IMR-90 (cell line): ENCODE data around the gene BRD1. TPM values are rescaled to one million over a fixed set of nuclear protein-coding genes. Genes with fewer than 3 reads are reported as not detected.

Experiments used
- ATAC-seq: fragments of 200-7000 bp; cut with Tn5 transposase; 2 replicates; pipeline ENCODE4 v1.9.1; 2020; ENCODE audit warnings: low read depth, mild to moderate bottlenecking, moderate library complexity
- BruUV-seq: library from RNA; stranded (reverse); fragments of 400-500 nt; replicated peaks from 2 replicates; lab custom pipeline; 2021; lab: Mats Ljungman, UMichigan
- CTCF ChIA-PET: fragments of 300-600 bp; formaldehyde crosslinking; extraction: SDS; loops from one replicate; lab custom pipeline; 2021; ENCODE audit warnings: antibody characterized with exemption; lab: Yijun Ruan, JAX
- POLR2A ChIA-PET: fragments of 300-600 bp; sonication (Branson Sonifier 250); formaldehyde crosslinking; loops from one replicate; lab custom pipeline; 2022; ENCODE audit warnings: antibody characterized with exemption; ENCODE audit not compliant: unreplicated experiment; lab: Charles Lee
- DNase-seq: peaks from one replicate; pipeline ENCODE4 v3.0.0; 2013
- H2AFZ ChIP-seq: replicated peaks from 2 replicates; pipeline ENCODE3; 2013; ENCODE audit warnings: low read length, mild to moderate bottlenecking; ENCODE audit not compliant: poor library complexity
- H2AK5ac ChIP-seq: 2 replicates; pipeline ENCODE4 v1.6.1; 2013; ENCODE audit warnings: low read depth, low read length, inconsistent platforms
- H2AK9ac ChIP-seq: replicated peaks from 2 replicates; pipeline ENCODE3; 2013; ENCODE audit warnings: mild to moderate bottlenecking, low read depth, low read length, moderate library complexity; ENCODE audit not compliant: poor library complexity
- H2BK120ac ChIP-seq: 2 replicates; pipeline ENCODE4 v1.6.1; 2013; ENCODE audit warnings: low read depth, low read length, inconsistent platforms
- H2BK15ac ChIP-seq: 3 replicates; pipeline ENCODE4 v1.6.1; 2013; ENCODE audit warnings: low read depth, low read length, inconsistent platforms
- H2BK20ac ChIP-seq: 2 replicates; pipeline ENCODE4 v1.6.1; 2013; ENCODE audit warnings: low read depth, mild to moderate bottlenecking, inconsistent platforms, low read length, moderate library complexity
- H2BK5ac ChIP-seq: 2 replicates; pipeline ENCODE4 v1.6.1; 2013; ENCODE audit warnings: mild to moderate bottlenecking, low read depth, low read length, inconsistent platforms; ENCODE audit not compliant: poor library complexity, severe bottlenecking
- H3K14ac ChIP-seq: replicated peaks from 2 replicates; pipeline ENCODE4 v1.6.1; 2013; ENCODE audit warnings: low read depth, low read length, inconsistent platforms
- H3K18ac ChIP-seq: 2 replicates; pipeline ENCODE4 v1.6.1; 2013; ENCODE audit warnings: low read depth, low read length, control low read depth
- H3K23ac ChIP-seq: 2 replicates; pipeline ENCODE4 v1.6.1; 2013; ENCODE audit warnings: low read depth, low read length, inconsistent platforms
- H3K27ac ChIP-seq: 2 replicates; pipeline ENCODE4 v1.5.1; 2013; ENCODE audit warnings: mild to moderate bottlenecking, control low read depth, low read length; ENCODE audit not compliant: insufficient read depth
- H3K27me3 ChIP-seq: 2 replicates; pipeline ENCODE4 v1.6.1; 2013; ENCODE audit warnings: low read length; ENCODE audit not compliant: control insufficient read depth, insufficient read depth
- H3K36me3 ChIP-seq: 2 replicates; pipeline ENCODE4 v1.6.1; 2013; ENCODE audit warnings: low read length, mixed read lengths; ENCODE audit not compliant: control insufficient read depth, insufficient read depth
- H3K4ac ChIP-seq: 2 replicates; pipeline ENCODE4 v1.6.1; 2013; ENCODE audit warnings: low read depth, low read length, inconsistent platforms
- H3K4me1 ChIP-seq: 2 replicates; pipeline ENCODE4 v1.6.1; 2013; ENCODE audit warnings: low read length, mixed read lengths; ENCODE audit not compliant: control insufficient read depth, insufficient read depth
- H3K4me2 ChIP-seq: 2 replicates; pipeline ENCODE4 v1.6.1; 2013; ENCODE audit warnings: low read depth, mild to moderate bottlenecking, control low read depth, low read length, moderate library complexity
- H3K4me3 ChIP-seq: 2 replicates; pipeline ENCODE4 v1.5.1; 2013; ENCODE audit warnings: low read depth, mild to moderate bottlenecking, control low read depth, low read length, moderate library complexity; ENCODE audit not compliant: insufficient read depth
- H3K56ac ChIP-seq: 2 replicates; pipeline ENCODE4 v1.6.1; 2013; ENCODE audit warnings: low read length, inconsistent platforms; ENCODE audit not compliant: insufficient read depth; ENCODE audit errors: extremely low read depth
- H3K79me1 ChIP-seq, 2 experiments: 2 replicates each; pipeline ENCODE4 v1.6.1; 2013; ENCODE audit warnings: low read length in 2 of 2, inconsistent platforms in 1 of 2, low read depth in 1 of 2
- H3K9ac ChIP-seq: 2 replicates; pipeline ENCODE4 v1.6.1; 2013; ENCODE audit warnings: low read depth, low read length, control low read depth
- H3K9me1 ChIP-seq: 2 replicates; pipeline ENCODE4 v1.6.1; 2013; ENCODE audit warnings: low read length, inconsistent platforms; ENCODE audit not compliant: insufficient read depth
- H3K9me3 ChIP-seq: 2 replicates; pipeline ENCODE4 v1.6.1; 2013; ENCODE audit warnings: low read length; ENCODE audit not compliant: control insufficient read depth, insufficient read depth
- H4K20me1 ChIP-seq: 2 replicates; pipeline ENCODE4 v1.6.1; 2013; ENCODE audit warnings: low read length, inconsistent platforms; ENCODE audit not compliant: insufficient read depth
- H4K5ac ChIP-seq: 2 replicates; pipeline ENCODE4 v1.6.1; 2013; ENCODE audit warnings: mild to moderate bottlenecking, low read depth, low read length, control low read depth
- H4K8ac ChIP-seq, 2 experiments: 2 replicates each; pipeline ENCODE4 v1.6.1; 2013; ENCODE audit warnings: low read depth in 2 of 2, low read length in 2 of 2, control low read depth in 1 of 2, inconsistent platforms in 1 of 2
- H4K91ac ChIP-seq: 2 replicates; pipeline ENCODE4 v1.6.1; 2013; ENCODE audit warnings: low read depth, low read length, inconsistent platforms; ENCODE audit not compliant: insufficient read depth
- BHLHE40 ChIP-seq: fragments of 150-350 bp; IDR thresholded peaks from 2 replicates; pipeline ENCODE4 v1.6.1; 2016; ENCODE audit warnings: mild to moderate bottlenecking, low read depth, low read length
- CEBPB ChIP-seq: IDR thresholded peaks from 2 replicates; pipeline ENCODE4 v1.6.1; 2012; ENCODE audit warnings: low read depth, low read length, improper control_type of control experiment
- CHD1 ChIP-seq: IDR thresholded peaks from 2 replicates; pipeline ENCODE4 v1.6.1; 2012; ENCODE audit warnings: low read depth, low read length, improper control_type of control experiment
- ELK1 ChIP-seq: fragments of 150-350 bp; IDR thresholded peaks from 2 replicates; pipeline ENCODE4 v1.6.1; 2016; ENCODE audit warnings: low read depth, mild to moderate bottlenecking, low read length, moderate library complexity, borderline replicate concordance
- FOS ChIP-seq: fragments of 150-350 bp; IDR thresholded peaks from 2 replicates; pipeline ENCODE4 v1.6.1; 2016; ENCODE audit warnings: low read depth, low read length
- MAFK ChIP-seq: IDR thresholded peaks from 2 replicates; pipeline ENCODE4 v1.6.1; 2012; ENCODE audit warnings: low read depth, low read length, improper control_type of control experiment
- MAZ ChIP-seq: IDR thresholded peaks from 2 replicates; pipeline ENCODE4 v1.6.1; 2012; ENCODE audit warnings: low read depth, mild to moderate bottlenecking, low read length, improper control_type of control experiment, moderate library complexity, borderline replicate concordance
- MXI1 ChIP-seq: IDR thresholded peaks from 2 replicates; pipeline ENCODE4 v1.6.1; 2012; ENCODE audit warnings: low read depth, mild to moderate bottlenecking, low read length, moderate library complexity, borderline replicate concordance
- NFE2L2 ChIP-seq: fragments of 150-350 bp; IDR thresholded peaks from 2 replicates; pipeline ENCODE4 v1.6.1; 2016; ENCODE audit warnings: low read depth, mild to moderate bottlenecking, low read length
- POLR2A ChIP-seq: IDR thresholded peaks from 2 replicates; pipeline ENCODE4 v1.6.1; 2012; ENCODE audit warnings: mild to moderate bottlenecking, low read depth, low read length
- RAD21 ChIP-seq: IDR thresholded peaks from 2 replicates; pipeline ENCODE4 v1.6.1; 2012; ENCODE audit warnings: low read length, improper control_type of control experiment
- RCOR1 ChIP-seq: IDR thresholded peaks from 2 replicates; pipeline ENCODE4 v1.6.1; 2012; ENCODE audit warnings: mild to moderate bottlenecking, low read length, improper control_type of control experiment; ENCODE audit not compliant: insufficient replicate concordance
- RFX5 ChIP-seq: IDR thresholded peaks from 2 replicates; pipeline ENCODE4 v1.8.0; 2012; ENCODE audit warnings: low read depth, mild to moderate bottlenecking, low read length, moderate library complexity
- SMC3 ChIP-seq: fragments of 150-350 bp; IDR thresholded peaks from 2 replicates; pipeline ENCODE4 v1.6.1; 2016; ENCODE audit warnings: low read depth, mild to moderate bottlenecking, antibody characterized with exemption, low read length, moderate library complexity
- WGBS, 2 experiments: methylation state at CpG; one replicate each; pipeline versions ENCODE4 v1.1.5 to v1.1.7; 2013; ENCODE audit warnings: missing lambda C conversion rate in 2 of 2; ENCODE audit not compliant: insufficient read length in 1 of 2; ENCODE audit errors: extremely low coverage in 2 of 2; 5-methylcytosine and 5-hydroxymethylcytosine counted together
- dilution Hi-C: fragments of 300-500 bp; cut with HindIII; formaldehyde crosslinking; loops from one replicate; pipeline ENCODE4 v1.14.3; 2018; ENCODE audit warnings: low sequenced_read_pairs; ENCODE audit not compliant: unreplicated experiment
- in situ Hi-C: fragments of 300-500 bp; cut with MboI; formaldehyde crosslinking; loops from 3 replicates; pipeline ENCODE4 v1.14.3; 2019; ENCODE audit warnings: low sequenced_read_pairs, inconsistent platforms, mixed read lengths
- intact Hi-C: fragments of 100-400 bp; cut with micrococcal nuclease; formaldehyde crosslinking; loops from 2 replicates; pipeline ENCODE4 v1.10.0; 2022
- polyA plus RNA-seq, 3 experiments: library from polyadenylated mRNA; depleted of rRNA; stranded (reverse); fragments of >200 nt; gene quantifications; 2 replicates each; pipeline ENCODE4 v1.2.3, GENCODE V29; 2012; ENCODE audit warnings: low replicate concordance in 1 of 3
- total RNA-seq: library from RNA; depleted of rRNA; stranded (reverse); fragments of >200 nt; gene quantifications from 2 replicates; pipeline ENCODE4 v1.2.3, GENCODE V29; 2012
- TF ChIP-seq, protein P1 (sequence below): conservative IDR thresholded peaks from 2 replicates; pipeline ENCODE4 v1.5.1; 2012; ENCODE audit warnings: mild to moderate bottlenecking, low read depth, low read length, improper control_type of control experiment
- TF ChIP-seq, protein P2 (sequence below): fragments of 150-350 bp; IDR thresholded peaks from 2 replicates; pipeline ENCODE4 v1.6.1; 2017; ENCODE audit warnings: mild to moderate bottlenecking, antibody characterized with exemption, low read length, low read depth

The BRD1 gene
- total and polyA plus RNA-seq, 2 of the 4 experiments (the other 2 are of a cell fraction) = 10.0 to 10.6 TPM

GRCh38 chr22:49738566-49738965, 89.1 kb downstream of the BRD1 start:
- in situ Hi-C loops (no loop called here), dilution Hi-C loops (no loop called here)
- CTCF ChIA-PET = no interaction called here

More at GRCh38 chr22:49738566-49738965, 89.1 kb downstream of the BRD1 start:
- no peaks in the 10 kb centered on the region for H3K9me3 ChIP-seq
- ATAC-seq (no peak), DNase-seq (no peak)
- H3K9me1 ChIP-seq = no peaks in the 10 kb centered on the region
- TF ChIP-seq, protein P1, sequence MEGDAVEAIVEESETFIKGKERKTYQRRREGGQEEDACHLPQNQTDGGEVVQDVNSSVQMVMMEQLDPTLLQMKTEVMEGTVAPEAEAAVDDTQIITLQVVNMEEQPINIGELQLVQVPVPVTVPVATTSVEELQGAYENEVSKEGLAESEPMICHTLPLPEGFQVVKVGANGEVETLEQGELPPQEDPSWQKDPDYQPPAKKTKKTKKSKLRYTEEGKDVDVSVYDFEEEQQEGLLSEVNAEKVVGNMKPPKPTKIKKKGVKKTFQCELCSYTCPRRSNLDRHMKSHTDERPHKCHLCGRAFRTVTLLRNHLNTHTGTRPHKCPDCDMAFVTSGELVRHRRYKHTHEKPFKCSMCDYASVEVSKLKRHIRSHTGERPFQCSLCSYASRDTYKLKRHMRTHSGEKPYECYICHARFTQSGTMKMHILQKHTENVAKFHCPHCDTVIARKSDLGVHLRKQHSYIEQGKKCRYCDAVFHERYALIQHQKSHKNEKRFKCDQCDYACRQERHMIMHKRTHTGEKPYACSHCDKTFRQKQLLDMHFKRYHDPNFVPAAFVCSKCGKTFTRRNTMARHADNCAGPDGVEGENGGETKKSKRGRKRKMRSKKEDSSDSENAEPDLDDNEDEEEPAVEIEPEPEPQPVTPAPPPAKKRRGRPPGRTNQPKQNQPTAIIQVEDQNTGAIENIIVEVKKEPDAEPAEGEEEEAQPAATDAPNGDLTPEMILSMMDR = no peak
- TF ChIP-seq MXI1 (no peak), POLR2A (no peak), ELK1 (no peak), MAZ (no peak), BHLHE40 (no peak), NFE2L2 (no peak), CHD1 (no peak), RFX5 (no peak), RAD21 (no peak), MAFK (no peak), CEBPB (no peak), FOS (no peak), RCOR1 (no peak), SMC3 (no peak)
- TF ChIP-seq, protein P2, sequence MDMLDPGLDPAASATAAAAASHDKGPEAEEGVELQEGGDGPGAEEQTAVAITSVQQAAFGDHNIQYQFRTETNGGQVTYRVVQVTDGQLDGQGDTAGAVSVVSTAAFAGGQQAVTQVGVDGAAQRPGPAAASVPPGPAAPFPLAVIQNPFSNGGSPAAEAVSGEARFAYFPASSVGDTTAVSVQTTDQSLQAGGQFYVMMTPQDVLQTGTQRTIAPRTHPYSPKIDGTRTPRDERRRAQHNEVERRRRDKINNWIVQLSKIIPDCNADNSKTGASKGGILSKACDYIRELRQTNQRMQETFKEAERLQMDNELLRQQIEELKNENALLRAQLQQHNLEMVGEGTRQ = no peak
- no peaks in the 10 kb centered on the region for H3K79me1 ChIP-seq
- WGBS, 2 experiments = 13% methylated on average over 2 of the region's 8 CpGs; no CpG with 5 or more reads in 1 of the 2 experiments
- intact Hi-C loops = no loop called here
- POLR2A ChIA-PET = no interaction called here
- H2BK15ac ChIP-seq = no peak overlapping the region
- no peak overlapping the region for H4K5ac ChIP-seq
- H3K36me3 ChIP-seq = no peaks in the 10 kb centered on the region
- H4K8ac ChIP-seq = no peak overlapping the region
- no peak overlapping the region for H3K4me2 ChIP-seq
- no peak overlapping the region for H4K91ac ChIP-seq
- H2AK9ac ChIP-seq = no peak overlapping the region
- H3K4me3 ChIP-seq = no peak overlapping the region
- H3K56ac ChIP-seq = no peak overlapping the region
- no peak overlapping the region for H2AFZ ChIP-seq
- BruUV-seq = no TSS peak
- no peak overlapping the region for H2AK5ac ChIP-seq
- H4K20me1 ChIP-seq = no peaks in the 10 kb centered on the region
- H3K14ac ChIP-seq = no peak overlapping the region
- H3K27ac ChIP-seq = no peak overlapping the region
- H3K23ac ChIP-seq = no peak overlapping the region
- H3K18ac ChIP-seq = no peak overlapping the region
- H2BK20ac ChIP-seq = no peak overlapping the region
- H2BK120ac ChIP-seq = no peak overlapping the region
- no peaks in the 10 kb centered on the region for H3K27me3 ChIP-seq
- H3K4me1 ChIP-seq = no peaks in the 10 kb centered on the region
- H3K4ac ChIP-seq = no peak overlapping the region
- no peak overlapping the region for H2BK5ac ChIP-seq
- H3K9ac ChIP-seq = no peak overlapping the region
